IPS DF 19.7 (cell line): ENCODE results near the gene KDM4D.
"Not testable (repeated sequence)": the region's sequence is repeated elsewhere in the genome, so short reads cannot be mapped to it uniquely, and the experiment has no call there.

Experiments
- DNase-seq: peaks from one replicate; pipeline ENCODE4 v3.0.0-alpha.2; 2013; ENCODE audit warnings: low read depth, low spot score

The KDM4D gene

GRCh38 chr11:94958121-94958696 lies 15.3 kb upstream of the KDM4D start:
- no peak for DNase-seq

- no peak for DNase-seq
These were observed 14.3 kb upstream of the KDM4D start for GRCh38 chr11:94959179-94959578.

- DNase-seq, result no peak
These were observed 13.0 kb upstream of the KDM4D start for GRCh38 chr11:94960488-94960887.

- no peak for DNase-seq
These were observed 12.3 kb upstream of the KDM4D start for GRCh38 chr11:94961255-94961654.

- no peak for DNase-seq
These were observed 8.6 kb upstream of the KDM4D start for GRCh38 chr11:94964934-94965333.

- DNase-seq, result no peak
These were observed 5.1 kb upstream of the KDM4D start for GRCh38 chr11:94968334-94968958.

GRCh38 chr11:94972700-94973098 lies 810 bp upstream of the KDM4D start:
- DNase-seq, result no peak

- no peak for DNase-seq
These were observed 669 bp downstream of the KDM4D start for GRCh38 chr11:94974178-94974577.

GRCh38 chr11:94975599-94975998 lies 2.1 kb downstream of the KDM4D start:
- DNase-seq, result no peak

GRCh38 chr11:94987378-94987777 lies 13.9 kb downstream of the KDM4D start:
- DNase-seq, result no peak

- no peak for DNase-seq
These were observed 15.2 kb downstream of the KDM4D start for GRCh38 chr11:94988748-94989147.

GRCh38 chr11:94993400-94993943 lies 20.0 kb downstream of the KDM4D start:
- DNase-seq, result no peak

GRCh38 chr11:94997437-94997836 lies 23.9 kb downstream of the KDM4D start:
- DNase-seq, result no peak

GRCh38 chr11:94998285-94998684 lies 24.8 kb downstream of the KDM4D start:
- no peak for DNase-seq

GRCh38 chr11:95003716-95004115 lies 30.2 kb downstream of the KDM4D start:
- no peak for DNase-seq

- DNase-seq, result no peak
These were observed 32.1 kb downstream of the KDM4D start for GRCh38 chr11:95005642-95006041.

GRCh38 chr11:95011376-95011775 lies 37.9 kb downstream of the KDM4D start:
- no peak for DNase-seq

- no peak for DNase-seq
These were observed 40.8 kb downstream of the KDM4D start for GRCh38 chr11:95014184-95014821.

- DNase-seq, result no peak
These were observed 42.6 kb downstream of the KDM4D start for GRCh38 chr11:95016139-95016538.

GRCh38 chr11:95021468-95021867 lies 48.0 kb downstream of the KDM4D start:
- DNase-seq, result not testable (repeated sequence)

GRCh38 chr11:95024958-95025357 lies 51.4 kb downstream of the KDM4D start, which contains the start of gene KDM4E:
Gene KDM4E, plus strand, starts transcription at chr11:95025258. Its CDS starts 300 bp downstream, at chr11:95025558.
- DNase-seq, result no peak

GRCh38 chr11:95025594-95025993 lies 52.1 kb downstream of the KDM4D start:
- DNase-seq, result not testable (repeated sequence)

GRCh38 chr11:95028357-95028756 lies 54.8 kb downstream of the KDM4D start:
- no peak for DNase-seq
